Endodermal cell (in vitro differentiated cells): ENCODE measurements around the gene MT4. TPM values are rescaled to one million over a fixed set of nuclear protein-coding genes. Genes with fewer than 3 reads are reported as not detected.

Source experiments
- DNase-seq: peaks from one replicate; pipeline ENCODE4 v3.0.0-alpha.2; 2017
- H3K27ac ChIP-seq: 2 replicates; pipeline ENCODE4 v1.5.1; 2013; ENCODE audit warnings: mild to moderate bottlenecking, low read depth, low read length, moderate library complexity
- H3K27me3 ChIP-seq: 2 replicates; pipeline ENCODE4 v1.6.1; 2013; ENCODE audit warnings: mild to moderate bottlenecking, low read length, moderate library complexity; ENCODE audit not compliant: insufficient read depth, control insufficient read depth, poor library complexity, severe bottlenecking
- H3K36me3 ChIP-seq: 2 replicates; pipeline ENCODE4 v1.7.0; 2013; ENCODE audit warnings: mild to moderate bottlenecking, low read length, moderate library complexity; ENCODE audit not compliant: control insufficient read depth, insufficient read depth
- H3K4me1 ChIP-seq: one replicate; pipeline ENCODE4 v1.7.0; 2013; ENCODE audit warnings: low read length; ENCODE audit not compliant: control insufficient read depth, insufficient read depth
- H3K4me3 ChIP-seq: 2 replicates; pipeline ENCODE4 v1.5.1; 2013; ENCODE audit warnings: mild to moderate bottlenecking, low read length, moderate library complexity
- H3K9ac ChIP-seq: 2 replicates; pipeline ENCODE4 v1.6.1; 2013; ENCODE audit warnings: mild to moderate bottlenecking, low read length, moderate library complexity; ENCODE audit not compliant: poor library complexity, severe bottlenecking; ENCODE audit errors: extremely low read depth
- H3K9me3 ChIP-seq: 2 replicates; pipeline ENCODE4 v1.6.1; 2013; ENCODE audit warnings: mild to moderate bottlenecking, low read length, moderate library complexity; ENCODE audit not compliant: control insufficient read depth
- H3K27ac Mint-ChIP-seq: 2 replicates; pipeline ENCODE4 v1.8.0; 2020; ENCODE audit warnings: mixed read lengths
- H3K27me3 Mint-ChIP-seq: 2 replicates; pipeline ENCODE4 v1.8.0; 2021; ENCODE audit warnings: mild to moderate bottlenecking, mixed read lengths; ENCODE audit not compliant: insufficient read depth
- H3K36me3 Mint-ChIP-seq: 2 replicates; pipeline ENCODE4 v1.8.0; 2020; ENCODE audit warnings: low read depth, mixed read lengths
- H3K4me1 Mint-ChIP-seq: 2 replicates; pipeline ENCODE4 v1.8.0; 2020; ENCODE audit warnings: mixed read lengths
- H3K4me3 Mint-ChIP-seq: 2 replicates; pipeline ENCODE4 v1.8.0; 2020; ENCODE audit warnings: mild to moderate bottlenecking, moderate library complexity, mixed read lengths
- H3K9me3 Mint-ChIP-seq: 2 replicates; pipeline ENCODE4 v1.8.0; 2020; ENCODE audit warnings: mild to moderate bottlenecking, mixed read lengths
- CTCF ChIP-seq: fragments of 200-600 bp; sonication (generic); conservative IDR thresholded peaks from 2 replicates; pipeline ENCODE4 v1.5.0; 2021; ENCODE audit warnings: antibody characterized with exemption, mild to moderate bottlenecking
- WGBS, 2 experiments: methylation state at CpG; one replicate each; pipeline versions ENCODE4 v1.1.5 to v1.1.7; 2013; ENCODE audit warnings: missing lambda C conversion rate in 2 of 2, mixed read lengths in 1 of 2; ENCODE audit not compliant: insufficient coverage in 1 of 2, insufficient read length in 1 of 2; 5-methylcytosine and 5-hydroxymethylcytosine counted together
- total RNA-seq, 2 donors: library from RNA; stranded (reverse); fragmentation: NEBNext Ultra II Directional in 1 of 2; extraction: Animal tissue kit (Norgen Biotek cat#: 25700) in 1 of 2; gene quantifications; 2 replicates in 1 of 2; 3 replicates in 1 of 2; pipeline ENCODE4 v1.2.1, GENCODE V29; 2021

The MT4 gene
- total RNA-seq, 2 donors from 2014 or later = not detected

- H3K27ac ChIP-seq = no peak overlapping the region
- no peak overlapping the region for H3K4me3 Mint-ChIP-seq
- WGBS, 2 experiments = 83 to 88% methylated on average over 1 to 2 of the region's 2 CpGs
- no peak overlapping the region for H3K27ac Mint-ChIP-seq
- no peaks in the 10 kb centered on the region for H3K9me3 ChIP-seq
- H3K9me3 Mint-ChIP-seq = no peaks in the 10 kb centered on the region
- H3K36me3 ChIP-seq = no peaks in the 10 kb centered on the region
- H3K9ac ChIP-seq = no peak overlapping the region
- no peak overlapping the region for H3K4me3 ChIP-seq
- TF ChIP-seq CTCF = no peak
- DNase-seq = no peak
- no peaks in the 10 kb centered on the region for H3K4me1 ChIP-seq
- H3K27me3 ChIP-seq = peaks cover 75% of the 10 kb centered on the region
- peaks cover 83% of the 10 kb centered on the region for H3K27me3 Mint-ChIP-seq
- H3K36me3 Mint-ChIP-seq = no peaks in the 10 kb centered on the region
- H3K4me1 Mint-ChIP-seq = peaks cover 18% of the 10 kb centered on the region
Observed at GRCh38 chr16:56611281-56611833, 46.5 kb downstream of the MT4 start.

- no peak overlapping the region for H3K4me3 ChIP-seq
- TF ChIP-seq CTCF = no peak
- Mint-ChIP-seq H3K4me3 (no peak overlapping the region), H3K4me1 (peaks cover 17% of the 10 kb centered on the region), H3K27me3 (peaks cover 89% of the 10 kb centered on the region), H3K36me3 (no peaks in the 10 kb centered on the region), H3K9me3 (no peaks in the 10 kb centered on the region), H3K27ac (no peak overlapping the region)
- H3K9ac ChIP-seq = no peak overlapping the region
- no peaks in the 10 kb centered on the region for H3K4me1 ChIP-seq
- H3K36me3 ChIP-seq = no peaks in the 10 kb centered on the region
- no peak overlapping the region for H3K27ac ChIP-seq
- H3K27me3 ChIP-seq = peaks cover 84% of the 10 kb centered on the region
- DNase-seq = no peak
- H3K9me3 ChIP-seq = no peaks in the 10 kb centered on the region
Observed at GRCh38 chr16:56613706-56614105, 48.8 kb downstream of the MT4 start.

- no peaks in the 10 kb centered on the region for H3K9me3 Mint-ChIP-seq
- peaks cover 89% of the 10 kb centered on the region for H3K27me3 Mint-ChIP-seq
- no peak overlapping the region for H3K4me3 Mint-ChIP-seq
- H3K27ac Mint-ChIP-seq = no peak overlapping the region
- no peaks in the 10 kb centered on the region for H3K36me3 ChIP-seq
- TF ChIP-seq CTCF = no peak
- no peaks in the 10 kb centered on the region for H3K4me1 ChIP-seq
- no peak overlapping the region for H3K4me3 ChIP-seq
- no peak for DNase-seq
- no peaks in the 10 kb centered on the region for H3K36me3 Mint-ChIP-seq
- peaks cover 8% of the 10 kb centered on the region for H3K4me1 Mint-ChIP-seq
- no peak overlapping the region for H3K27ac ChIP-seq
- peaks cover 84% of the 10 kb centered on the region for H3K27me3 ChIP-seq
- no peaks in the 10 kb centered on the region for H3K9me3 ChIP-seq
- no peak overlapping the region for H3K9ac ChIP-seq
Observed at GRCh38 chr16:56614549-56614991, 49.7 kb downstream of the MT4 start.
